Measurements from ENCODE around the gene PEAK1. TPM values are rescaled to one million over a fixed set of nuclear protein-coding genes. Genes with fewer than 3 reads are reported as not detected.

The PEAK1 gene
- total RNA-seq, 1 experiment from 2014 or later = 58.7 TPM

GRCh38 chr15:77063249-77063648 lies 356.7 kb downstream of the PEAK1 start:
- BruUV-seq (replicated peaks) = no TSS peak
- in situ Hi-C loops (cut with HindIII; ENCODE audit: low pct_unique_long_range_greater_than_20kb, low sequenced_read_pairs) = no loop called here
- Histone ChIP-seq H3K9me3 (ENCODE audit: control insufficient read depth, insufficient read depth, low read depth, low read length) (no peaks in the 10 kb centered on the region), H3K4me3 (ENCODE audit: low read depth in 2 of 2, low read length in 2 of 2) (no peak overlapping the region), H3K27ac (ENCODE audit: low read length) (no peak overlapping the region), H3K36me3 (ENCODE audit: control insufficient read depth, insufficient read depth, low read length) (no peaks in the 10 kb centered on the region), H3K4me1 (ENCODE audit: control insufficient read depth, insufficient read depth, low read length) (peaks cover 31% of the 10 kb centered on the region), H3K27me3 (ENCODE audit: control insufficient read depth, insufficient read depth, low read length) (no peaks in the 10 kb centered on the region)
- ChIA-PET CTCF (no interaction called here), POLR2A (no interaction called here)
- TF ChIP-seq CTCF (IDR thresholded peaks at IDR 0.05) = no peak
- TF ChIP-seq TCF7L2 (IDR thresholded peaks at IDR 0.05; ENCODE audit: low read depth, low read length) = no peak
- TF ChIP-seq SIN3A (IDR thresholded peaks at IDR 0.05; ENCODE audit: borderline replicate concordance, insufficient read depth, low read depth, low read length) = no peak
- no peak for TF ChIP-seq REST (IDR thresholded peaks at IDR 0.05; ENCODE audit: insufficient read depth in 1 of 2, low read depth in 2 of 2, low read length in 1 of 2)
- no peak for TF ChIP-seq POLR2AphosphoS5 (IDR thresholded peaks at IDR 0.05; ENCODE audit: low read depth, low read length)
- no peak for ATAC-seq
- intact Hi-C loops (cut with micrococcal nuclease; ENCODE audit: unreplicated experiment) = no loop called here
- no peak for DNase-seq (ENCODE audit: low read depth, low spot score)

GRCh38 chr15:77060546-77060945 lies 359.4 kb downstream of the PEAK1 start:
- Histone ChIP-seq H3K27ac (ENCODE audit: low read length) (no peak overlapping the region), H3K4me1 (ENCODE audit: control insufficient read depth, insufficient read depth, low read length) (peaks cover 16% of the 10 kb centered on the region; the same call in 1 of the 2 replicates), H3K36me3 (ENCODE audit: control insufficient read depth, insufficient read depth, low read length) (no peaks in the 10 kb centered on the region), H3K27me3 (ENCODE audit: control insufficient read depth, insufficient read depth, low read length) (no peaks in the 10 kb centered on the region), H3K4me3 (ENCODE audit: low read depth in 2 of 2, low read length in 2 of 2) (no peak overlapping the region), H3K9me3 (ENCODE audit: control insufficient read depth, insufficient read depth, low read depth, low read length) (no peaks in the 10 kb centered on the region)
- DNase-seq (ENCODE audit: low read depth, low spot score) = no peak
- TF ChIP-seq REST (IDR thresholded peaks at IDR 0.05; ENCODE audit: insufficient read depth in 1 of 2, low read depth in 2 of 2, low read length in 1 of 2) = no peak
- no peak for TF ChIP-seq SIN3A (IDR thresholded peaks at IDR 0.05; ENCODE audit: borderline replicate concordance, insufficient read depth, low read depth, low read length)
- no peak for TF ChIP-seq TCF7L2 (IDR thresholded peaks at IDR 0.05; ENCODE audit: low read depth, low read length)
- TF ChIP-seq CTCF (IDR thresholded peaks at IDR 0.05) = no peak
- TF ChIP-seq POLR2AphosphoS5 (IDR thresholded peaks at IDR 0.05; ENCODE audit: low read depth, low read length) = no peak
- ChIA-PET CTCF (no interaction called here), POLR2A (no interaction called here)
- no TSS peak for BruUV-seq (replicated peaks)
- ATAC-seq = no peak
- in situ Hi-C loops (cut with HindIII; ENCODE audit: low pct_unique_long_range_greater_than_20kb, low sequenced_read_pairs) (no loop called here), intact Hi-C loops (cut with micrococcal nuclease; ENCODE audit: unreplicated experiment) (no loop called here)
